GM18499 (cell line): ENCODE measurements around the gene NRBF2.
"Not testable (repeated sequence)": the region's sequence is repeated elsewhere in the genome, so short reads cannot be mapped to it uniquely, and the experiment has no call there.

Experiments
- ATAC-seq: cut with Tn5 transposase; IDR thresholded peaks from one replicate; pipeline ENCODE4 v1.9.1; 2021; ENCODE audit warnings: moderate number of reproducible peaks; ENCODE audit not compliant: insufficient read depth, unreplicated experiment

NRBF2 gene

DNA sequence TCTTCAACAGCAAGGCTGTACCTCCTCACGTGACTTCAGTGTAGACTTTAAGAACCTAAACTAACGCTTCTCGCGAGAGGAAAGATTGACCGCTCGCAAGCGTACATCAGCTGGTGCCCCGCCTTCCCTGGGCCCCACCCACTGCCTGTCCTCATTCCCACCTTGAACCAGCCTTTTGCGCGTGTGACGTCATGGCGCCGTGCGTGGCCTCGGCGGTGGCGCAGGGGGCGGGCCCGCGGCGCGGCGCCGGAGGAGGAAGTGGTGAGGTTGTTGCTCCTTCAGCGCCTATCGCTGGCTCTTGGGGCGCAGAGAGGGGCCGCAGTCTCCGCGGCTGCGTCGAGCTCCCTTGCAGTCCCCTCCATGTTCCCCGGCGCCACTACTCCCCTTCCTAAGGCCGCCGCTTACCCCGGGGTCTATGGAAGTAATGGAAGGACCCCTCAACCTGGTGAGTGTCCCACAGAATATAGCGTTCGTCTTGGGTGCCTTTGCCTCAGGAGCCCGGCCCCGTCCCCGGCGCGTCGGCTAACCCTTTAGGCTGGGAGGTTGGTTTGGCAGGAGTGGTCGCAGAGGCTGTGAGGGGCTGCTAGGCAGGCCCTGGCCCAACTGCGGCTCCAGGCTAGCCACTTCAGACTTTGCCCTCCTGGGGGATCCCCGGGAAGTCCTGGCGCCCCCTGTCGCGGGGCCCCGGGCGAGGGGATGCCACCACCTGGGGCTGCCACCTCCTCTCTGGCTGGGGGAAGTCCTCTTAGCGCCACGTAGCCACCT lies at the start of gene NRBF2:
TSS of gene NRBF2 (plus strand) at position 273 of the 765 bp plus-strand sequence. CDS start at position 416, 143 bp downstream.
- ATAC-seq = peak; percentile 92

DNA sequence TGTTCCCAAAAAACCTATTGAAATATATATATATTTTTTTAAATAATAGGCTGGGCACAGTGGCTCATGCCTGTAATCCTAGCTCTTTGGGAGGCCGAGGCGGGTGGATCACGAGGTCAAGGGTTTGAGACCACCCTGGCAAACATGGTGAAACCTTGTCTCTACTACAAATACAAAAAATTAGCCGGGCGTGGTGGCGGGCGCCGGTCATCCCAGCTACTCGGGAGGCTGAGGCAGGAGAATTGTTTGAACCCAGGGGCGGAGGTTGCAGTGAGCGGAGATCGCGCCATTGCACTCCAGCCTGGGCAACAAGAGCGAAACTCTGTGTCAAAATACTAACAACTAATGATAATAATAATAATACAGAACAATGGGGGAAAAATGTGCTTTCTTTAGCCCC lies 49.7 kb upstream of the NRBF2 start:
- ATAC-seq = not testable (repeated sequence)

DNA sequence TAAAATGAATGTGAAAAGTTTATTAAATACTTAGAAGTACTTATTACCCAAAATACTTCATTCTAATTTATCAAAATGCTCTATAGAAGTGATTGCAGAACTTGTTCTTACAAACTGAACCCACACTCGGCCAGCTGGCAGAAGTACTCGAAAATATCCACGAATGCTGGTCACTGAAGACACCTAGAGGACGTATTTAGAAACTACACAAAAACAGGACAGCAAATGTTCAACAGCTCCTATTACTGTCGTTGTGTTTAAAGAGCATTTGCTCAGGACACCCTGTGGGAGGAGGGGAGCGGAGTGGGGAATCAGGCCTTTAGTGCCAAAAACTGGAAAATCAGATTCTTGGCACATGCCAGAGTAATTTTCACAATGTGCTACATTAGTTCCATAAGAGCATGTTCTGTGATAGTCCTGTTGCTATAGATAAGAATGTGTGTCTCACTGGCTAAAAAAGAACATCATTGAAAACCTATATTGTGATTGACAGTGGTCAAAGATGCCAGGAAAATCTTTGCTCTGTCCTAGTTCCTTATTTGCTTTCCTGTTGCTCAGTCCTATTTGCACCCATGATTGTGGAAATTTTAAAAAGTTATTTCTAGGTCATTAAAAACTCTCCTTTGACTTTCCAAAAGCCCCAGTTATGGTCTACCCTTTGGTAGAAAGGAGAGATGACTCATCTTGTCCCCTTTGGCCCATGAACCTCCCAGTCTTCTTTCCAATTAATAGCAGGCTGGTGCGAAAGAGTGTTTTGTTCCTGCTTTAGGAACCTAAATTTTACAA lies 49.0 kb upstream of the NRBF2 start:
- ATAC-seq = no peak

DNA sequence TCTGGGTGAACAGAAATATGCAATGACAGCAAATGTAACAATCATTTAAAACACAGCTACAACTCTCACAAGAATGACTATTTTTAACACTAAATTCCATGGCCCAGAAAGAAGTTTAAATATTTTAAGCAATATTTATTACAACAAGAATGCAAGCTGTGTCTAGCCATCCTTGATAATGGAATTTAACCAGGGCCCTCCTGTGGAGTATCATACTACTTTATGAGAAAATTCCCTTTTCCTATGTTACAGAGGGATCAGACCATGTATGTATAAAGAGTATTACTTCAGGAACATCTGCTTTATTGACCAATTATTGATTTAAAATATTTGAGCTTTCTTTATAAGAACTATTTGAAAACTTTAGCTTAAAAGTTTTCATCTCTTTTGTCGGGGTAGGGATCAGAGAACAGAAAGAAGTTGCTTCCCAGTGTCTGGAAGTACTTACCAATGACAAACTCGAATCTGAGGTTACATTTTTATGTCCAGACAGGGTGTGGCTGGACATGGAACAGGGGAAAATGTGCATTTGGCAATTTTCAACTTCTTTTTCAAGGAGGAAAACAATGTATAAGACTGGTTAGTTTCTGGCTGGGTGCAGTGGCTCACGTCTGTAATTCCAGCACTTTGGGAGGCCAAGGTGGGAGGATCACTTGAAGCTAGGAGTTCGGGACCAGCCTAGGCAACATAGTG lies 48.3 kb upstream of the NRBF2 start:
- ATAC-seq = no peak

DNA sequence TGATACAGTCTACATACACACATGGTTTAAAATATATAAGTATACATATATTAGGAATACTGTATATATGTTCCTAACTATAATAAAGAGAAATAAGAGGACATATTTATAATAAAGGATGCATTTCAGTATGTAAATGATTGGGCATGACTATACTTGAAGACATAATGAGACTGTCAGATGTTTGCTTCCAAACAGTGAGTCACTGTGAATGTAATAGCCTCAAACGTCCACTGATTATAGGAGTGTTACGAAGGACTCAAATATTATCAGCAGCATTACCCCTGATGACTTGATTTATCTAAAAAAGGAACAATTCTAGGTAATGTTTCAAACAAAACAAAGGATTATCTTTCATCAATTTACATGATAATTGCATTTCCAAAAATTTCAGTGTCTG lies 39.9 kb upstream of the NRBF2 start:
- no peak for ATAC-seq

DNA sequence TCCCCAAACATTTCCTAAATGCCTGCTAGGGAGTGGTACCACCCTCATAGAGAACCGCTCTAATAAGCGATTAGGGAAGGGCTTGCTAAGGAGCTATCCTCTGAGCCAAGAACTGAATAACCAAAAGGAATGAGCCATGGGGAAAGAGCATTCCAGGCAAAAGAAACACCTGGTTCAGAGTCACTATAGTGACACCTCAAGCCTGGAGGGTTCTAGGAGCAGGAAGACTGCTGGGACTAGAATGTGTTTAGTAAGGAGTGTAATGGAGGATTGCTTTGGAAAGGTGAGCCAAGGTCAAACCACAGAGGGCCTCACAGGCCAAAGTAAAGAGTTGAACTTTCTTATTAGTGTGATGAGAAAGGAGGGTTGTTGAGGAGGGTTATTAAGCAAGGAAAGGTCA lies 38.7 kb upstream of the NRBF2 start:
- ATAC-seq = no peak

DNA sequence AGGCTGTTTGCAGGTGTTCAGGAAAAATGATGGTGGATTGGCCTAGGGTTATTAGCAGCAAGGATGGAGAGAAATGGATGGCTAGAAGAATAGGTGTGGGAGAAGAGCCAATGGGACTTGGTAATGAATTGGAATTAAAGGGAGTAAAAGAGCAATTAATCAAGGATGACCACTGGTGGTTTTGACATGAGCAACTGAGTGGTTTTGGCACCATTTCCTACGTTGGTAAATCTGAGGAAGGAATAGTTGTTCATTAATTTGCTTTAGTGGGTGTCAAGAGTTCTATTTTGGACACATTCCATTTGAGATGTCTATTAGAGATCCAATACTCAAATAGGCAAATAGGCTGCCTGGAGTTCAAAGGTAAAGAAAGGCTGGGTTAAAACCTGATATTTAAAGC lies 38.2 kb upstream of the NRBF2 start:
- ATAC-seq = no peak

DNA sequence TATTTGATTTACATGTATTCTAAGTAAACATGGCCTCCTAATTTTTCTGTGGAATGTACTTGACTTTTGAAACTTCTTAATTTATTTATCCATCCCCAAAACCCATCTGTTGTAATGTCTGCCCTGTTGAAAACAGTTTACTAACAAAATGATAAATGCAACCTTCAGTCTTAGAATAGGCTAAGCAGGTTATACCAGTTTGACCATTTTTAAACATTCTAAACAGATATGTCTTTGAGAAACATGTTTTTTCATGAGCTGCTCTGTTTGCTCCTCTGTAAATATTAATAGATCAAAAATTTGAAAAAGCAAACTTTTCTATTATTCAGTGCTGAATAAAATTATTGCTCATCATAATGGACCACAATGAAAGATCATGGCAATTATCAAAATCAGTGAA lies 33.4 kb upstream of the NRBF2 start:
- ATAC-seq = no peak

DNA sequence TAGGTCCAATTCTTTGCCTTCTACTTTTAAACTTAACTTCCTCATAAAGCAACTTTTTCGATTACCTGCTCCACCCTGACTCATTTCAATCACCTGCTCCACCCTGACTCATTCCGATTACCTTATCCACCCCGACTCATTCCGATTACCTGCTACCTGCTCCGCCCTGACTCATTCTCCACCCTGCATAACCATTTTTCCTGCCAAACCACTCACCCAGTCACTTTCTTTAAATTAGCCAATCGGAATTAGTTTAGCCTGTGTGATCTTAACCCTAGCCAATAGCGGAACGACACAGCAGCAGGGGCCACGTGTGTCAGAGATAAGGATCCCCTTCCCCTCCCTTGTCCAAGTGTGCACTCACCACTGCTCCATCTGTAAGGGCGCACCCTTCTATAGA lies 32.0 kb upstream of the NRBF2 start:
- ATAC-seq = not testable (repeated sequence)

DNA sequence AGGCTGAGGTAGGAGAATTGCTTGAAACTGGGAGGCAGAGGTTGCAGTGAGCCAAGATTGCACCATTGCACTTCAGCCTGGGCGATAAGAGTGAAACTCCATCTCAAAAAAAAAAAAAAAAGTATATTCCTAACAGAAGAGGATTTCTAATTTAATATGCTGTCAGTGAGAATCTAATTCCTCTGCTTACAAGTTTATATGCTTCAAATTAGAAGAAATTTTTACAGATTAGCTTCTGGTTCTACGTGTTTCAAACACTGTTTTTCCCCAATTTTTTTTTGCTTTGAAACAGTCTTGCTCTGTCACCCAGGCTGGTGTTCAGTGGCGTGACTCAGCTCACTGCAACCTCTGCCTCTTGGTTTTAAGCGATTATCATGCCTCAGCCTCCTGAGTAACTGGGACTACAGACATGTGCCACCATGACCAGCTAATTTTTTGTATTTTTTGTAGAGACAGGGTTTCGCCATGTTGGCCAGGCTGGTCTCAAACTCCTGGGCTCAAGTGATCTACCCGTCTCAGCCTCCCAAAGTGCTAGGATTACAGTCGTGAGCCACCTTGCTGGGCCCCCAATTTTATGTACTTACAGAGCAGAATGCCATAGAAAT lies 30.7 kb upstream of the NRBF2 start:
- not testable (repeated sequence) for ATAC-seq

DNA sequence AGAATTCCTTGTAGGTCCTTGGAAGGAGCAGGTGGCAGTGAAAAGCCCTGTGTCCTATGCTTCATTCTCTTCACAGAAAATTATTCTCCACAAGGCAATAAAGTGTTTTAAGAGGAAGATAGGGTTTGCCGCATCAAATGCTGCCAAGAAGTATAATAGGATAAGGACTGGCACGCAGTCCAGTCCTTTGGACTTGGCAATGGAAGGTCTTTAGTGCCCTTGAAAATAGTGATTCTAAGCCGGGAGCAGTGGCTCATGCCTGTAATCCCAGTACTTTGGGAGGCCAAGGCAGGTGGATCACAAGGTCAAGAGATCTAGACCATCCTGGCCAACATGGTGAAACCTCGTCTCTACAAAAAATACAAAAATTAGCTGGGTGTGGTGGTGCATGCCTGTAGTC lies 29.9 kb upstream of the NRBF2 start:
- not testable (repeated sequence) for ATAC-seq

DNA sequence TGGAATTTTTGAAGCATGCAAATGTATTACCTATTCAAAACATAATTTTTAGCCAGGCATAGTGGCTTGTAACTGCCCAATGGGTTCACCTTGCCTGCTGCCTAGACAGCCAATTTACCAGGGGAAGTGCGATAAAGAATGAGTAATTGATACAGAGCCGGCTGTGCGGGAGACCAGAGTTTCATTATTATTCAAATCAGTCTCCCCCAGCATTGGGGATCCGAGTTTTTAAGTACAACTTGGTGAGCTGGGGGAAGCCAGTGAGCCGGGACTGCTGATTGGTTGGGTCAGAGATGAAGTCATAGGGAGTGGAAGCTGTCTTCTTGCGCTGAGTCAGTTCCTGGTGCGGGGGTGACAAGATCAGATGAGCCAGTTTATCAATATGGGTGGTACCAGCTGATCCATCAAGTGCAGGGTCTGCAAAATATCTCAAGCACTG lies 29.1 kb upstream of the NRBF2 start:
- ATAC-seq = no peak

DNA sequence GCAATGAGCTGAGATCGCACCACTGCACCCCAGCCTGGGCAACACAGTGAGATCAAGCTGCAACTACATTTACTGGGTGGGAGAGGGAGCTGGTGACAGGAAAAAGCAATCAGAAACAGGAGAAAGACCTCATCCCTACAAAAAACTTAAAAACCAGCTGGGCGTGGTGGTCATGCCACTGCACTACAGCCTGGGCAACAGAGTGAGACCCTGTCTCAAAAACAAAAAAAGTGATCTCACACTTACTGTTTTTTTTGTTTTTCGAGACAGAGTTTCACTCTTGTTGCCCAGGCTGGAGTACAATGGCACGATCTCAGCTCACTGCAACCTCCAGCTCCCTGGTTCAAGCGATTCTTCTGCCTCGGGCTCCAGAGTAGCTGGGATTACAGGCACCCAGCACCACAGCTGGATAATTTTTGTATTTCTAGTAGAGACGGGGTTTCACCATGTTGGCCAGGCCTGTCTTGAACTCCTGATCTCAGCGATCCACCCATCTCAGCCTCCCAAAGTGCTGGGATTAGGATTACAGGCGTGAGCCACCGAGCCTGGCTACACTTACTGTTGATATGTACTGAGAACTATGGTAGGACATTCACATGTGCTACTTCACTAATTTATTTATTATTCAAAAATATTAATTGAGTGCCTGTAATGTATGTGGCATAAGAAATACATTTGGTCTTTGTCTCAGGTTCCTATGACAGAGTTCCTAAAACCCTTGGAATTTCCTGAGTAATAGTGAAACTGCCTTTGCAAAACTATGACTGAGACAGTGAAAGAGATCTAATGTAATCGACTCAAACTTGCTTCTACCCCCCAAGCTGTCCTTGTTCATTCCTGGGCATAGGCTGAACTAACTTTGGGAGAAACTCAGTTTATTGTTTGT lies 27.7 kb upstream of the NRBF2 start:
- no peak for ATAC-seq

DNA sequence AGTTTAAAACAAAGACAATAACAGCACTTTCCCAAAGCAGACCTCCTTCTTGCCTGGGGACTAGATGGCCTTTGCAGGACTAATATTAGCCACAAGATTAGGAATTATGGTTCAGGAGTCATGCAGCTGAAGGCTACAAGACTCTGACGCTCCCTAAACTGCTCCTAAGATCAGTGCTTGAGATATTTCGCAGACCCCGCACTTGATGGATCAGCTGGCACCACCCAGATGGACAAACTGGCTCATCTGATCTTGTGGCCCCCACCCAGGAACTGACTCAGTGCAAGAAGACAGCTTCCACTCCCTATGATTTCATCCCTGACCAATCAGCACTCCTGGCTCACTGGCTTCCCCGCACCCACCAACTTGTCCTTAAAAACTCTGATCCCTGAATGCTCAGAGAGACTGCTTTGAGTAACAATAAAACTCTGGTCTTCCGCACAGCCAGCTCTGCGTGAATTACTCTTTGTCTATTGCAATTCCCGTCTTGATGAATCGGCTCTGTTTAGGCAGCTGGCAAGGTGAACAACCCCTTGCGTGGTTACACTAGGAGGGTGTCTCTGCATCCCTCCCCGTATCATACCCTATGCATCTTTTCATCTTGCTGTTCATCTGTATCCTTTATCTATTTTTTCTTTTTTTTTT lies 26.9 kb upstream of the NRBF2 start:
- ATAC-seq = no peak

DNA sequence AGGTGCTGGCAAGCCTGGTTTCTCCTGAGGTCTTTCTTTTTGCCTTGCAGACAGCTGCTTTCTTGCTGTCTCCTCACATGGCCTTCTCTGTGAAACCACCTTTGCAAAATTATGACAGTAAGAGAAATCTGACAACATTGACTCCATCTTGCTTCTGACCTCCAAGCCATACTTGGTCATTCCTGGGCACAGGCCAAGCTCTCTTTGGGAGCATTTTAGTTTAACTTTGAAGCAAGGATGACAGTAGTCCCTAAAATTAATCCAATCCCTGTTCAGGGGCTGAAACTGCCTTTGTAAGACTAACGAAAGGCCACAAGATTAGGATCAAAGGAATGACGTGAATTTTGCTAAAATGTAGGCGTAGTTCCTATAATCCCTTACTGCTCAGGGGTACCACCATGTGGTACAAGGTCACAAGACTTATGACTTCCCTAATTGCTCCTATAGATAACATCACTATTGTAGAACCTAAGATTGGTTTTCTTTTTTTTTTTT lies 25.1 kb upstream of the NRBF2 start:
- no peak for ATAC-seq

DNA sequence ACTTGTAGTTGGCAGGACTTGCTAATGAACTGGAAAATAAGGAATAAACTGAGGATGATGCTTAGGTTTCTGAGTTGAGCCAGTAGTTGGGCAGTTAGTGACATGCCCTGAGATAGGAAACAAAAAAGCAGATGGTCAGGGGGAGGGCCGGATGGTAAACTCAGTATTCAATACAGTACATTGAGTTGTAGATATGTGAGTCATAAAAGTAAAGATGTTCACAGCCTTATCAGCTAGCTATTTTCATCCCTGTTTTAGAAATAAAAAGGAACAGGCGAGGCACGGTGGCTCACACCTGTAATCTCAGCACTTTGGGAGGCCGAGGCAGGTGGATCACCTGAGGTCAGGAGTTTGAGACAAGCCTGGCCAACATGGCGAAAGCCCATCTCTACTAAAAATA lies 22.2 kb upstream of the NRBF2 start:
- ATAC-seq = no peak

DNA sequence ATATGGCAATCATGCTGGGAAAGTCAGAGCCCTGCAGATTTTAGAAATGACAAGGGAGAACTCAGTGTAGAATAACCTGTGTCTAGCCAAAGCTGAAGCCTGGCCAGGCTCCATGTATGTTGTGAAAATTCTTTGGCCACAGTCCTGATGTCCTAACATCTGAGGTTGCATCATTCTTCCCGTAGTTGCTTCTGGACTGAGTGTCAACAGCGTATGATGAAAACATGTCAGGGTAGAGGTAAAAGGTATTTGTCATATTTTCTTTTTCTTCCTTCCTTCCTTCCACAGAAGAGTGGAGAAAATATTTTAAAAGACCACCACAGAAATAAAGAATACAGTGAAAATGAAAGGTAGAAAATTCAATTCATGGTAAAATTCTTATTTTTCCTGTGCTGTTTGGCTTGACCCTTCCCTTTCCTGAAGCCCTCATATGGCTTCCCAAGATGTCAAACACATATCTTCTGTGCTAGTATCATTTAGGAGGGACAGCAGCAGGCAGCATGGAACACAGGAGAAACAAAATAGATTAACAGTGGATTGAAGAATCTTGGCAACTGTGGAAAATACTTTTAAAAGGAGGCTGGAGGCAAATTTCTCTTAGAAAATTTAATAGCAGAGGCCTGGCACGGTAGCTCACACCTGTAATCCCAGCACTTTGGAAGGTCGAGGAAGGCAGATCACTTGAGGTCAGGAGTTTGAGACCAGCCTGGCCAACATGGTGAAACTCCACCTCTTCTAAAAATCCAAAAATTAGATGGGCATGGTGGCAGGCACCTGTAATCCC lies 18.9 kb upstream of the NRBF2 start:
- no peak for ATAC-seq

DNA sequence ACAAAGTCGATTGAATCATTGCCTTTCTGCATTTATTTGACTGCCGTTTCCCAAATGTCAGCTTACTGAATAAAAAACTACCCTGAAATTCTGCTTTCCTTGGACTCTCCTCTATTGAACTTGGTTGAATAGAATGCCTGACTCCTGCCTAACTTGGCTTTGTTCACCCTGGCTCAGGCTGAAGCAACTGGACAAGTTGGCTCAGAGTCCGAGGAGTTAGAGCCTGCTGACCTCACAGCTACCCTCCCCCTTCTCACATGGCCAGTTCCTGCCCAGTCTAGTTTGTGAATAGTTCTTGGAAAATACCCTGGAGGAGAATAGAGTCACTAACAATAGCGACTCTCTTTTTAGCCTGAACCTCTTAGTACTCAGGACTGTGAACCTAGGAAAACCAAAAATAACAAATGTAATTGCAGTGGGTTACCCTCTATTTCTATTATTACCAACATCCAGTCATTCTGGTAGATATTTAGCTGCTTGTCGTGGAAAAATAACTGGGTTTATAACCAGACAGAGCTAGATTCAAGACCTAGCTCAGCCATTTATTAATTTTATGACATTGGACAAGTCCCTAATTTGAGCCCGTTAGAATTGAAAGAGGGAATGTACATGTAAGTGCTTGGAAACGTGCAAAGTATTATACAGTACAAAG lies 17.3 kb upstream of the NRBF2 start:
- no peak for ATAC-seq
